GM18517 (cell line): ENCODE measurements around the gene TSPAN32.
"Not testable (repeated sequence)": the region's sequence is repeated elsewhere in the genome, so short reads cannot be mapped to it uniquely, and the experiment has no call there.

Source experiments
- ATAC-seq: cut with Tn5 transposase; IDR thresholded peaks from one replicate; pipeline ENCODE4 v1.9.1; 2021; ENCODE audit warnings: mild to moderate bottlenecking, moderate library complexity; ENCODE audit not compliant: unreplicated experiment

Gene TSPAN32

DNA sequence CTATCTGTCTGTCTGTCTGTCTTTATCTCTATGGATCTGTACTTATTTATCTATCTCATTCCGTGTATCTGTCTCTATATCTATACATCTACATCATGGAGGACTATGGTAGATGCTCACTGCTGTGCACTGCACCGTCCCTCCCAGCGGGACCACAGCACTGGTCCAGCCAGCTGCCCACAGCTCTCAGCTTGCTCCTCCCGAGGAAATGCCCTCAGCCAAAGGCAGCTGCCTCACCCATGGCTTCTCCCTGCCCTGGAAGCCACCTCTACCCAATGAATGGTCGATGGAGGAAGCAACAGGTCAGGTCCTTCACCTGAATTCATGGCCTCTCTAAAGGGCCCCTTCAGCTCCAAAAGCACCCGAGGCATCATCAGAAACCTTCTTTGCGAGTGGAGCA, 60.6 kb downstream of the TSPAN32 start:
- no peak for ATAC-seq

DNA sequence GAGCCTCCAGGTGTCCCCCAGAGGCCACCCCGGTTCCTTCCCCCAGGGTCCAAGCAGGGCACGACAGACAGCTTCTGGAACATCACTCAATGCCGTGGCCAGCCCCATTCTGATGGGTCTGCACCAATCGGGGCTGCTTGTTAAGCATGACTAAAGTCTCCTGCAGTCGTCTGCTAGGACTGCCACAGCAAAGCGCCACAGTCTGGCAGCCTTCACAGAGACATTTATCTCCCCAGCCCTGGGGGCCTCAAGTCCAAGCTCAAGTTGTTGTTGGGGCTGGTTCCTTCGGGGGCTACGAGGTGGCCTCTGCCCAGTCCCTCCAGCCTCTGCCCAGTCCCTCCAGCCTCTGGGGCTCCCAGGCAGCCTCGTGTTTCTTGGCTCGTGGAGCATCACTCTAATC, 61.3 kb downstream of the TSPAN32 start:
- ATAC-seq = no peak

- ATAC-seq = no peak
Observed at GRCh38 chr11:2363577-2364370, 62.0 kb downstream of the TSPAN32 start.

DNA sequence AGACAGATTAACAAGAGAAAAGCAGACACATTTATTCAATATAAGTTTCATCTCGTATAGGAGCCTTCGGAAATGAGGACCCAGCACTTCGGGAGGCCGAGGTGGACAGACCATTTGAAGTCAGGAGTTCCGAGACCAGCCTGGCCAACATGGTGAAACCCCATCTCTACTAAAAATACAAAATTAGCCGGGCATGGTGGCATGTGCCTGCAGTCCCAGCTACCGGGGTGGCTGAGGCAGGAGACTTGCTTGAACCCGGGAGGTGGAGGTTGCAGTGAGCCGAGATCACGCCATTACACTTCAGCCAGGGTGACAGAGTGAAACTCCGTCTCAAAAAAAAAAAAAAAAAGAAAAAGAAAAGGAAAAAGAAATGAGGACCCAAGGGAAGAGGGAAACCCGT, 62.6 kb downstream of the TSPAN32 start:
- not testable (repeated sequence) for ATAC-seq

DNA sequence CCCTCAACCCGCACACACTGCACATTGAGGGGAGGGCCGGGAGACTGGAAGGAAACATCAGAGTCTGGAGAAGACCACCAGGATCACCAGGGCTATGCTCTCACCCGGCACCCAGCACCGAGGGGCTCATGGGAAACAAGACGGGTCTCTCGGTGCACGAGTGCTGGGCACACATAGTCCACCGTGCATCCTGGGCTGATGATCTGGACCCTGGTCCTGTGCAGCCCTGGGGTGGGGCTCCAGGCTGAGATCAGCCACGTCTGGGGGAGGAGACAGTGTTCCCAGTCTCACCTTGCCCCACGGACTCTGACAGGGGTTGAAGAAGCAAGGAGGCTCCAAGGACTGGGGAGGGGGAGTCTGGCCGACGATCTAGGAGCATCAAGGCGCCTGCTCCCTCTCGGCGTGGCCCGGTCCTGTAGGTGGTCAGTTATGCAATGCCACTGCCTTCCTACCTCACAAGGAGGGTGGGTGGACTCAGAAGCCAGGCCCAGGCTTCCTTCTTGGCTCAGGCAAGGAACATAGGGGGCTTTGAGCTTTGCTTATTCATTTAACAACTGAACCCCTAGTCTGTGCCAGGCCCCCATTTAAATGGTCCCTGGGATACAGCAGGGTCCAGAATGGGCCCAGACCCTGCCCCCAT, 63.9 kb downstream of the TSPAN32 start:
- no peak for ATAC-seq

- ATAC-seq = no peak
Observed at GRCh38 chr11:2366276-2366675, 64.5 kb downstream of the TSPAN32 start.

- no peak for ATAC-seq
Observed at GRCh38 chr11:2366733-2367132, 64.9 kb downstream of the TSPAN32 start.

GRCh38 chr11:2367266-2368160, 65.7 kb downstream of the TSPAN32 start:
- no peak for ATAC-seq
